UCSD-AML1 (cell line): ENCODE results near the gene PSMD3.
A peak's percentile ranks its signal among the peaks of the same experiment; 100 is the strongest.

ENCODE experiments used
- DNase-seq: peaks from one replicate; lab custom pipeline; 2025; ENCODE audit not compliant: unreplicated experiment; lab: John Stamatoyannopoulos, UW

The PSMD3 gene

GRCh38 chr17:40022497-40022896 lies 41.9 kb downstream of the PSMD3 start:
- no peak for DNase-seq

DNA sequence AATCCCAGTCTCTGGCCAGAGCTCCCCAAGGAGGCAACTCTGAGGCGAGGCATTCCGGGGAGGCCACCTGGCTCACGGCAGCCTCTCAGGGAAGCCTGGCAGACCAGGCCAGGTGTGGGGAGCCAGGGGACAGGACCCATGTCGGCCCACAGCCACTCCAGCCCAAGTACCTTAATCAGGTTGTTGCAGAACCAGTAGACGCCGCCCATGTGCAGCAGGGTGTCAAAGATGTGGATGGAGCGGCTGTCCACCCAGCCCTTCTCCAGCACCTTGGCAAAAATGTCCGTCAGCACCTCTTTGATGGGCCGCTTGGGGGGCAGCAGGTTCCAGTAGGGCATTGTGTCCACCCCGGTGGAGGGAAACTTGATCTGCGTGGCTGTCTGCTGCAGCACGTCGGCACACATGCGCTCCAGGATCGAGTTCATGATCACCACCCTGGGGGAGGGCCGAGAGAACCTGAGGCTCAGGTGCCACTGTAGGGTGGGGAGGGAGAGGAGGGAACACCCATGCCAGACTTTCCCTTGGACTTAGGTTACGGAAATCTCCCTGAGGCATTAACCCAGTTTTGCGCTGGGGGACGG lies 42.4 kb downstream of the PSMD3 start:
- no peak for DNase-seq

- no peak for DNase-seq
Observed at GRCh38 chr17:40023590-40024292, 43.1 kb downstream of the PSMD3 start.

DNA sequence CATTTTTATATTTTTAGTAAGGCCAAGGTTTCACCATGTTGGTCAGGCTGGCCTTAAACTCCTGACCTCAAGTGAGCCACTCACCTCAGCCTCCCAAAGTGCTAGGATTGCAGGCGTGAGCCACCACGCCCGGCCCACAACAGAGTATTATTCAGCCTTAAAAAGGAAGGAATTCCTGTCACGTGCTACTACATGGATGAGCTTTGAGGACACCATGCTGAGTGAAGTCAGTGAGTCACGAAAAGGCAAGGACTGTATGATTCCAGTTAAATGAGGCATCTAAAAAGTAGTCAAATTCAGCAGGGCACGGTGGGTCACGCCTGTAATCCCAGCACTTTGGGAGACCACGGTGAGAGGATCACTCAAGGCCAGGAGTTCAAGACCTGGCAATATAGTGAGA lies 44.3 kb downstream of the PSMD3 start:
- no peak for DNase-seq

DNA sequence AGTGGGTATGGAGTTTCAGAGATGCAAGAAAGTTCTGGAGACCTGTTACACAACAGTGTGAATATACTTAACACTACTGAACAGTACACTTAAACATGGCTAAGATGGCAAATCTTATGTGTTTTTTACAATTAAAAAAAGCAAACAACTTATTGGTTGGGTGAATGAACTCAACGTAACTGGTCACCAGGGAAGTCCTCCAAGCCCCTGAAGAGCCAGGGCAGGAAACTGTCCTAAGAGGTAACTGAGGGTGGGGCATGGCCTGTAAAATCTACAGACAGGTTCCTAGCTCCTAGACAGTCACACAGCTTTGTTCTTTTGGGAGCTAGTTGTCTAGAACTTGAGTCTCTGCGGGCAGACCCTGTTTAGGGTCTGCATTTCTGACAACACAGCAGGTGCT lies 45.0 kb downstream of the PSMD3 start:
- no peak for DNase-seq

- no peak for DNase-seq
Observed at GRCh38 chr17:40025991-40026815, 45.6 kb downstream of the PSMD3 start.

GRCh38 chr17:40026816-40027613 lies 46.4 kb downstream of the PSMD3 start:
- DNase-seq, result peak; percentile 61

DNA sequence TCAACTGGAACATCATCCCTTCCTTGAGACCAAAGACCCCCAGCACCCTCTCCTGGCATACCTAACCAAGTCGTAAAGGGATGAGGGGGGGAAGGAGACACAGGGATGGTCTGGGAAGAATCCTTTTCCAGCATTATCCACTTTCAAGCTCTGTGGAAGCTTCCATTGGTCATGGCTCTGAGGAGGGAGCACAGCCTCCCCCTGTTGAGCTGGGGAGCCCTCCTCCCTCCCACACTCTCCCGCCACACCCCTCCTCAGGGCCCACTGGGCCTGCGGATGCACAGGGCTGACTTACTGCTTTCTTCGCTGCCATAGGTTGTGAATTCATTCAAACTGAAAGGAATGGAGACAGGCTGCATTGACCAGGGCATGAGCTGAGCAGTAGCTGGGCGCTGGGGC lies 47.0 kb downstream of the PSMD3 start:
- no peak for DNase-seq

DNA sequence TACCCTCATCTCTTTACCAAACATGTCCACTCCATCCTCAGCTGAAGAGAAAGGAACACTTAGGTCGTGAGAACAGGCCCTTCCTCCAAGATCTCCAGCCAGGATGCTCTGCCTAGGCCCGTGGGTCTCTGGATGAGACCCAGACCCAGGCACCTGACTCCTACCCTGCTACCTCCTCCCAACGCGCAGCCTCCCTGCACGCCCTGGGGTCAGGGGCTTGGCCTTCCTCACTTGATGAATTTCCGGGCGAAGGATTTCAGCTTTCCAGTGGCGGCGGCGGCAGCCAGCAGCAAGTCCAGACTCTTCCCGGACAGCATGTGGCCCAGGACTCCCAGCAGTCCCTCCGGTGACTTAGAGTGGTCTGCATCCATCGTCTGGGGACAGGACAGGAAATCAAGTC lies 48.0 kb downstream of the PSMD3 start:
- DNase-seq, result no peak

DNA sequence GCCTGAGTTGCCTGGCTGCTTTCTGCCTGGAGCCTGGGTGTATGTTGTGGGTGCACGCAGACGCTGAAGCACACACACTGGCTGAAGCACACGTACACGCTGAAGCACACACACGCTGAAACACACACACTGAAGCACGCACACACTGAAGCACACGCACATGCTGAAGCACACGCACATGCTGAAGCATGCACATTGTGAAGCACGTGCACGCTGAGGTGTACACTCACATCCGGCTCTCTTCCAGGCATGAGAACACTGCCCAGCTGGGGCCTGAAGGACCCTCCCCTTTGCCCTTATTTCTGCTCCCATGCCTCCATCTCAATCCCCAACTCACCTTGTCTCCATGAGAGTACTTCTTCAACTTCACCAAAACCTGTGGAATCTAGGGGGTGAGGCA lies 51.1 kb downstream of the PSMD3 start:
- DNase-seq, result no peak

DNA sequence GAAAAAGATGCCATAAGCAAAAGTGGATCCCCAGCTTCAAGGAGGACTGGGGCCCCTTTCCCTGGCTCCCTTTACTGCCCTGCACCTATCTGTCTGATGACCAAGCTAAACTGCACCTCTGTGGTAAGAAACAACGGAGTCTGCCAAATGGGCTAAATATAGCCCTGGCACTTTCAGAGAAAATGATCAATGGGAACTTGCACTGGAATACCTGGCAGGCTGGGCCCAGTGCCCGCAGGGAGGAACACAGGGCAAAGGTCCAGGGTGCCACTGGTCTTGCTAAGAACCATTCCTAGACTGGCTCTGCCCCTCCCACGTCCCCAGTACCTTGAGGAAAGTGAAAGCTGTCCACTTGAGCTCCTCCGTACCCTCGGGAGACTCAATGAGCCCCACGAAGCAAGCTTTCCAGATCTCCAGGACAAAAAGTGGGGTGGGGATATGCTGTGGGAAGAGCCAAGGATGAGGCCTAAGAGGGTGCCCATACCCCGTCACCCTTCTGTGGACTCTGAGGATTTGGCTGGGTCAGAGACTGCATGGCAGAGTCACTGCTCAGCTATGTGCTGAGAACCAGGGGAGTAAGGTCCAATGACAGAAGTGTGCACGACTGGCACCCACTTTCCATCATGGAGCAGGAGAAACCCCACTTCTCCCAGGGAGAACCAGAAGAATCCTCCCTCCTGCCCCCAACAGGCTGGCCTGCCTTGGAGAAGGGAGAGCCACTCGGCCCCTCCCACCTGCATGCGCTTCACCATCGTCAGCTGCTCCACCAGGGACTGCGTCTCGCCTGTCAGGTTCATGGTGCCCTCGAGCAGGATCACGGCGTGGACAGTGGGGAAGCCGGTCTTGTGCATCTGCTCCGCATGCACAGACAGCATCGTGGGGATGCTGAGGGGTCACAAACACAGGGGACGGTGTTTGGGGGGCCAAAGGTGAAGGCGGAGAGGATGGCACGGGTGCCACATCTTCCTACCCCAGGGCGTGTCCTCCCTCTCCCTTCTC lies 52.0 kb downstream of the PSMD3 start:
- no peak for DNase-seq

DNA sequence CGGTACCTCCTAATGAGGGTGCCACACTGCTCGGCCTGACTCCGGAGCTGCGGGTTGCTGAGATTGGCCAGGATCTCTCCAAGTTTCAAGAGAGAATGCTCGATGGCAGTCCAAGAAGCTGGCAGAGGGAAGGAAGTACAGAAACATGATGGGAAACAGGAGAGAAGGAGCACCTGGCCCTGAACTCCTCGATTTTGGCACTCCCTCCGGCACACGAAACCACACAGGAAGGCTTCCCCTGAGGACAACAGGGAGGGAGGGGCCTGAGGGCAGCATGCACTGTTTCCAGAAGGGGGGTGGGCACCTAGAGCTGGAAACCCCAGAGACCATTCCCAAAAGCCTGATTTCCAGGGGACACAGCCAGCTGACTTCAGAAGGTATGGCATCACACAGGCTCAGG lies 52.7 kb downstream of the PSMD3 start:
- DNase-seq, result no peak

DNA sequence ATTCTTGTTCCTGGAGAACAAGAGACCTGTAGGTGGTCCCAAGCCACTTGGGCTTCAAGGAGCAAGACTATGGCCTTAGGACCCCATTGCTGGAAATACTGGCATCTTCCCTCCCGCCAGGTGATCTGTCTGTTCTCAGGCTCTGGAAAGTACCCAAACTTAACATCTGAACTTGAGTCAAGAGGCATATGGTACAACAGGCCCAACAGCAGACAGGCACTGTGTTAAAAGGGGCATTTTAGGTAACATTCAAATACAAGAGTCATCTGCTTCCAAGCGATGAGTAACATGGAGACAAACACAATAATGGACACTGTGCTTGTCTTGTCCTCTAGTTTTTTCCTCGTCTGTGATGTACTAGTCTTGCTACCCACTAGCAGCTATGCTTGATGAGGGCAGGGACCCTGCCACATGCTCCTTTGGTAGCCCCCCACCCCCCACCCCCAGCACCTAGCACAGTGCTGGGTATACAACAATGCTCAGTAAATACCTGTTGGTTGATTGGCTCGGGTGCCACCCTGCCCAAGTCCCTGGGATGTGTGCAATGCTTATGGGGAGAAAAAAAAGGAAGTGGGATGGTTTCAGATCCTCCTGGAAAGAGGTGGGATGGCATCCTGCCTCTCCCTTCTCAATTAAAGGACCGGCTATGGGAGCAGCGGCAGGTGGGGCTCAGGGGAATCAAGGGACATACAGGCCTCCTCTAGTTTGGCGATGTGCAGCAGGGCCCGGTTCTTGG lies 54.0 kb downstream of the PSMD3 start:
- DNase-seq, result no peak

GRCh38 chr17:40035162-40035559 lies 54.6 kb downstream of the PSMD3 start:
- peak; percentile 26 for DNase-seq

DNA sequence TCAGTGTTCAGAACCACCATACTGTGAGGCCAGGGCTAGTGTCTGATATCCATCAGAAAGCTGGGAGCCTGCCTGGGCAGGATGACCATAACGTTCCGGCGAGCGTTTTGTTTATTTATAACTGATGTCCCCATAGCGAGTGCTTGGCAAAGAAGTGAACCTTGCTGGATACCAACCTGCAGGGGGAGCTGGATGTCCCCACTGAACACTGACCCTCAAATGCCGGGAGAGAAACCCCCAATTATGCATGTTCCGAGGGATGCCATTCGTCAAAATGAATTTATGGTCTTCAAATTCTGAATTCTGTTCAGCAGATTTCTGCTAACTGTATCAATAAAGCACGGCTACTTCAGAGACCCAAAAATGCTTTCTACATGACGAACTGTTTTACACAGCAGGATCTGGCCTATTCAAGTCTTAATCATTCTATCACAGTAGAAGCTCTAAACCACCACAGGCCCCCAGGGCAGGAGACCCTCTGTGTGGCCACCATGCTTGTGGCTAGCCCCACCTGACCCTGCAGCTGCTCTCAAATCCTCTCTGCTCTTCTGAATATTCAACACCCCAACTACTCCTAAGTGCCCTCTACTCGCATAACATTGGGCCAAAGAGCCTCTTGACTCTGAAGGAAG lies 58.4 kb downstream of the PSMD3 start:
- DNase-seq, result no peak

DNA sequence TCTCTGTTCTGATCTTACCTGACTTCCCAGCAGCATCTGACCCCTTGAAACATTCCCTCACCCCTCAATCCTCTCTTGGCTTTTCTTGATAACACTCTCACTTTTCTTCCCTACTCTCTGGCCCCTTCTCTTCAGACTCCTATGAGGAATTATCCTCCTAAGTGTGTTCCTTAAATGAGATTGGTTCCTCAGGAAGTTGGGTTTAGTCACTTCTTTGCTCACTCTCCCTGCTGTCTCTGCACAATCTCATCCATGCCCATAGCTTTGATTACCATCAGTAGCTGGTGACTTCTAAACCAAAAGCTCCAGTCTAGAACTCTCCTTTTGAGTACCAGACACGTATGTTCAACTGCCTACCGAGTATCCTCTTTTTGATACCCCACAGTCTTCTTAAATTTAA lies 60.6 kb downstream of the PSMD3 start:
- DNase-seq, result no peak
